ENCODE data around the gene MDN1.

- TF ChIP-seq CTCF (IDR thresholded peaks at IDR 0.05) = no peak
- no peak for TF ChIP-seq RXRA (IDR thresholded peaks at IDR 0.05; ENCODE audit: borderline replicate concordance, low read depth)
- TF ChIP-seq PBX3 (IDR thresholded peaks at IDR 0.05) = no peak
- TF ChIP-seq POLR2AphosphoS5 (IDR thresholded peaks at IDR 0.05; ENCODE audit: low read depth, low read length) = no peak
- TF ChIP-seq ELF1 (IDR thresholded peaks at IDR 0.05) = no peak
- no peak for TF ChIP-seq USF2 (IDR thresholded peaks at IDR 0.05; ENCODE audit: borderline replicate concordance, low read depth, low read length)
- no peak for TF ChIP-seq REST (IDR thresholded peaks at IDR 0.05; ENCODE audit: low read depth, low read length)
- no peak for TF ChIP-seq TAF1 (IDR thresholded peaks at IDR 0.05; ENCODE audit: borderline replicate concordance, low read depth, low read length)
- no peak for TF ChIP-seq MAX (IDR thresholded peaks at IDR 0.05; ENCODE audit: low read depth)
- TF ChIP-seq TCF12 (IDR thresholded peaks at IDR 0.05) = no peak
- TF ChIP-seq RAD21 (IDR thresholded peaks at IDR 0.05; ENCODE audit: low read length) = no peak
Observed at GRCh38 chr6:89724981-89725380, 94.6 kb downstream of the MDN1 start.

Data from SK-N-SH (cell line).